ENCODE results near the gene SP100.
A peak's percentile ranks its signal among the peaks of the same experiment; 100 is the strongest.
"Not testable (repeated sequence)": the region's sequence is repeated elsewhere in the genome, so short reads cannot be mapped to it uniquely, and the experiment has no call there.

Gene SP100

GRCh38 chr2:230416061-230416721 is at the start of gene SP100:
Gene SP100 (plus strand): TSS chr2:230416201. CDS start chr2:230416297, 96 bp downstream.
- Histone ChIP-seq H3K27me3 (no peaks in the 10 kb centered on the region), H3K27ac (peak within 1 kb of the TSS; percentile 78 to 92), H3K4me3 (peak within 1 kb of the TSS; percentile 52 to 62), H3K4me1 (peaks cover 0 to 63% (median 18%) of the 10 kb centered on the region in 4 donors), H3K9me3 (no peaks in the 10 kb centered on the region), H3K36me3 (no peaks in the 10 kb centered on the region)
- TF ChIP-seq CTCF (IDR thresholded peaks at IDR 0.05), result no peak
- intact Hi-C loops (cut with DNase I; ENCODE audit: low total_unique reads), result no loop called here
- DNase-seq, result peak; percentile 86 to 87

DNA sequence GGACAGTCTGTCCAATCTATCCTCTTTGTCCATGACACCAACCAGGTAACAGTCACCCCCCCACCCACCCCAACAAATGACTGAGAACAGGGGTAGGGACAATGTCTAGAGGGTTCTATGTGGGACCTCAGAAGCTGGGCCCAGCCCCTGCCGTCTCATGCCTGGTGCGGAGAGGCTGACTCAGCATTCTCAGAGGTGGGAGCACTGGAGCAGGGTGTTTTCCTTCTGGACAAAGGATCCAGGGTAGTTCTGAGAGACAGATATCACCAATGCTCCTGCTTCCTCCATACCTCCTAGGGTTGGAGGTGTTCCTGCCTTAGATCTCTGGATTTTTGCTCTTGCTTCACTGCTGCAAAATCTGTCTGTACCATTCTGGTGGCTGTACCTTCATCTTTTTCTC is 33.9 kb upstream of the SP100 start:
- intact Hi-C loops (cut with DNase I; ENCODE audit: low total_unique reads), result no loop called here
- Histone ChIP-seq H3K4me1 (no peaks in the 10 kb centered on the region), H3K36me3 (peaks cover 9 to 34% (median 19%) of the 10 kb centered on the region in 3 donors), H3K27ac (no peak overlapping the region), H3K4me3 (no peak overlapping the region), H3K9me3 (no peaks in the 10 kb centered on the region), H3K27me3 (no peaks in the 10 kb centered on the region)
- no peak for TF ChIP-seq CTCF (IDR thresholded peaks at IDR 0.05)
- no peak for DNase-seq

DNA sequence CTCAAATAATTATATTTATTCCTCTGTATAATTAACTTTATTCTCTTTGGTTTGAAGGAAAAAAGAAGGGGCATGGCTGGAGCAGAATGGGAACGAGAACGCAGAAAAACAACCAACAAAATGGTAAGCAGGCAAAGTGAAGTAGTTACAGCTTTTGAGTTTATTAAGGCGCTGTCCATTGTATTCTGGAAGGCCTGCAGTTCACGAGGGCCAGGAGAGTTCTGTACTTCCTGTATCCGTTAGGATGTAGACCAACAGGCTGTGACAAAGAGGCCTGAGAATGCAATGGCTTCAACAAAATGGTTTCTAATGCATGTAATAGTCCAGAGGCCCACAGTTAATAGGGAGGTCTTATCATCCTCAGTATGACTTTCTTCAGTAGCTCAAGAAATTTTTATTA is 32.5 kb upstream of the SP100 start:
- no peak for TF ChIP-seq CTCF (IDR thresholded peaks at IDR 0.05)
- H3K27me3 ChIP-seq, result no peaks in the 10 kb centered on the region
- no peaks in the 10 kb centered on the region for H3K9me3 ChIP-seq
- no peak overlapping the region for H3K27ac ChIP-seq
- intact Hi-C loops (cut with DNase I; ENCODE audit: low total_unique reads), result no loop called here
- DNase-seq, result no peak
- H3K36me3 ChIP-seq, result peaks cover 9 to 36% (median 20%) of the 10 kb centered on the region in 3 donors
- H3K4me1 ChIP-seq, result no peaks in the 10 kb centered on the region
- no peak overlapping the region for H3K4me3 ChIP-seq

DNA sequence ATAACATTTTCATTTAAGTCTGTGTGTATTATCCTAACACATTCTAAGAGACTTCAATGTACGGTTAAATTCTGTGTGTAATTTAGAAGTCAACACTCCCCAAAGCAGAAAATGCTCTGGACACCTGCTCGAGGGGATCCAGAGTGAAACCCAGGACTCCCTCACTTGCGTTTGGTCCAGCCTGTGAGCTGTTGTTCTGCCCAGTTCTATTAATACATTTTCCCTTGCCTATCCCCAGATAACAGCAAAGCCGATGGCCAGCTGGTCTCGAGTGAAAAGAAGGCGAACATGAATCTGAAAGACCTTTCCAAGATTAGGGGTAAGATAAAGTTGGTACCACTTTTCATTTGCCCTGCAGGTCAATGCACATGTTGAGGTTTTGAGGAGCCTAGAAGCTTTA is 31.0 kb upstream of the SP100 start:
- no peak for TF ChIP-seq CTCF (IDR thresholded peaks at IDR 0.05)
- H3K4me3 ChIP-seq, result no peak overlapping the region
- no peaks in the 10 kb centered on the region for H3K4me1 ChIP-seq
- DNase-seq, result no peak
- no peaks in the 10 kb centered on the region for H3K9me3 ChIP-seq
- H3K36me3 ChIP-seq, result peaks cover 18 to 50% (median 36%) of the 10 kb centered on the region in 3 donors
- no peak overlapping the region for H3K27ac ChIP-seq
- H3K27me3 ChIP-seq, result no peaks in the 10 kb centered on the region
- intact Hi-C loops (cut with DNase I; ENCODE audit: low total_unique reads), result loop anchor here (5.0 kb wide), 1 partner anchor 57 kb away; no protein-coding TSS in a partner anchor

DNA sequence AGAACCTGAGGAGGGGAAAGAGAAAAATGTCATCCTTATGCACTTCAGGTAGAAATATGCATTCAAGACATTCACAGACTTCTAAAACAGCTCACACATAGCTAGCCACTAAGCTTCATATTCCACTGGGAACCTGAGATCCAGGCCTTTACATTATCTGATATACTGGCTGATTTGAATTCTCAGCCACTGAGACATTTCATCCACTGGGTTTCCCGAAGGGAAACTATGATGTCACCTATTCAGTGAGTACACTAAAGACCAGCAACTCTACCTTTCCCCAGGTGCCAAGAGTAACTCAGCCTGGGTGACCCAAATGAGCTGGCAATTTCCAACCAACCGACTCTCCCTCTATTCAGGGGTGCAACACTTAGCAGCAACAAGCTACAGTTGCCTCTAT is 21.7 kb upstream of the SP100 start:
- peaks cover 30 to 85% (median 66%) of the 10 kb centered on the region in 3 donors for H3K36me3 ChIP-seq
- no peak for DNase-seq
- H3K27me3 ChIP-seq, result no peaks in the 10 kb centered on the region
- peaks cover 0 to 6% (median 0%) of the 10 kb centered on the region in 3 donors for H3K9me3 ChIP-seq
- no peak for TF ChIP-seq CTCF (IDR thresholded peaks at IDR 0.05)
- no peak overlapping the region for H3K4me3 ChIP-seq
- H3K4me1 ChIP-seq, result no peaks in the 10 kb centered on the region
- no peak overlapping the region for H3K27ac ChIP-seq
- intact Hi-C loops (cut with DNase I; ENCODE audit: low total_unique reads), result no loop called here

DNA sequence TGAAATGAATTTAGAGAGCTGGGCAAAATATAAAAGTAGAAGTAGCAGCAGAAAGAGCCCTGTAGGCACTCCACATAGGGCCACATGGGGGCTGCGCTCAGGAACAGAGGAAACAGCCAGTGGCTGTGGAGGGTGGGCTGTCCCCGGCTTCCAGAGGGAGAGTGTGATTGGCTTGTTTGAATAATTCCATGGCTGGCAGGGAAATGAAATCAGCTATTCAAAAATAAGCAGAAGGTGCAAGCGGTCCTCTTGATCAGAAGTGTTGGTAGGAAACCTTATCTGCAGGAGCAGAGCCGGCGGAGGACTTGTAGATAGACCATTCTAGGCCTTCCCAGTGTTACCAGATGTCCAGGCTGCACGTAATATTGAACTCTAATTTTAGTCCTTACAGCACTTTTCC is 17.3 kb upstream of the SP100 start:
- not testable (repeated sequence) for H3K27ac ChIP-seq
- peaks cover 27 to 71% (median 52%) of the 10 kb centered on the region in 3 donors for H3K36me3 ChIP-seq

More for the DNA sequence above, 17.3 kb upstream of the SP100 start:
- DNase-seq; H3K9me3 ChIP-seq; intact Hi-C loops (cut with DNase I; ENCODE audit: low total_unique reads); H3K4me1 ChIP-seq; H3K27me3 ChIP-seq; H3K4me3 ChIP-seq: not testable (repeated sequence)

Measured in tibial artery (tissue), 4 donors.